ENCODE data around the gene PLEKHH3. TPM values are rescaled to one million over a fixed set of nuclear protein-coding genes. Genes with fewer than 3 reads are reported as not detected.

The PLEKHH3 gene
- total RNA-seq, 4 donors from 2014 or later: 38.7 to 58.4 (median 45.3) TPM

DNA sequence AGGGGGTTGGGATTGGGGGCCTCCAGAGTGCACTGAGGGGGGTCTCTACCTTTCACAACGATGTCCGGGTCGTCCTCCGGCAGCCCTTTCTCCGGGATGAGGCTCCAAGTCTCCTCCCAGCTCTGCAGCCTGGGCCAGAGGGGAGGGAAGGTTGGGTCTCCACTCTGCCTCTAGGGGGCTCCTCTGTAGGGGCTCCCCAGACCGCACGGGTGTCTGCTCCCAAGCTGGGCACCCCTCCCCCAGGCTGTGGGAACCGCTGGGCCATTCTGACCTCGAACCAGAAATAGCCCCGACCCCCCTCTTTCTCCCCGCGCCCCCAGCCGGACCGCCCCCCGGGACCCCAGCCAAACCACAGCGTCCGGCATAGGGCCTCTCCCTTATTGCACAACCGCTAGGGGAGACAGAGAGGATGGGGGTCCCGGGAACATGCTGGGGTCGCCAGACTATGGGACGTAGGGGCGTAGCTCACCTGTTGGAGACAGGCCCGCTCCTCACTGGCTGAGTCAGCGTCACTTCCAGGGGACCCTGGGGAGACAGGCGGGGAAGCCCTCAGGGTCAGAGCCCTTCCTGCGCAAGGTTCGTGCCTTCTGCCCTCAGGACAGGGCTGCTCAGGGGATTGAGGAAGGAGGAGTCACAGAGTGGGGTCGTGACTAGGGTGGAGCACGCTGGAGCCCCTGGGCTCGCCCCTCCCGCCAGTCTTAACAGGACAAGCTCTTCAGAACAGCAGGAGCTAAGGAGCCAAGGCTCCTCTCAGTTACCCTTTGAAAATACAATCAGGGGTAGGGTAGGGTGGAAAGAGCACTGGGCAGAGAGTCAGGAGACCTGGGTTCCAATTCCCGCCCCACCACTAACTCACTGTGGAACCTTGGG is 2.7 kb downstream of the PLEKHH3 start:
- Histone ChIP-seq H3K27ac (peak overlapping the region; percentile 96), H3K36me3 (peaks cover 36% of the 10 kb centered on the region), H3K4me1 (peaks cover 83% of the 10 kb centered on the region), H3K4me3 (peak overlapping the region; percentile 84), H3K9me3 (no peaks in the 10 kb centered on the region), H3K27me3 (no peaks in the 10 kb centered on the region)
- DNase-seq (ENCODE audit: low spot score in 2 of 2): peak in 1 of 2 donors; percentile 83
- 5% methylated on average over 10 of the region's 32 CpGs for WGBS
- TF ChIP-seq EP300 (IDR thresholded peaks at IDR 0.05) (no peak), POLR2A (IDR thresholded peaks at IDR 0.05) (no peak), POLR2AphosphoS5 (IDR thresholded peaks at IDR 0.05) (peak in 1 of 3 donors; percentile 24), CTCF (IDR thresholded peaks at IDR 0.05) (peak in 1 of 2 donors; percentile 33)

DNA sequence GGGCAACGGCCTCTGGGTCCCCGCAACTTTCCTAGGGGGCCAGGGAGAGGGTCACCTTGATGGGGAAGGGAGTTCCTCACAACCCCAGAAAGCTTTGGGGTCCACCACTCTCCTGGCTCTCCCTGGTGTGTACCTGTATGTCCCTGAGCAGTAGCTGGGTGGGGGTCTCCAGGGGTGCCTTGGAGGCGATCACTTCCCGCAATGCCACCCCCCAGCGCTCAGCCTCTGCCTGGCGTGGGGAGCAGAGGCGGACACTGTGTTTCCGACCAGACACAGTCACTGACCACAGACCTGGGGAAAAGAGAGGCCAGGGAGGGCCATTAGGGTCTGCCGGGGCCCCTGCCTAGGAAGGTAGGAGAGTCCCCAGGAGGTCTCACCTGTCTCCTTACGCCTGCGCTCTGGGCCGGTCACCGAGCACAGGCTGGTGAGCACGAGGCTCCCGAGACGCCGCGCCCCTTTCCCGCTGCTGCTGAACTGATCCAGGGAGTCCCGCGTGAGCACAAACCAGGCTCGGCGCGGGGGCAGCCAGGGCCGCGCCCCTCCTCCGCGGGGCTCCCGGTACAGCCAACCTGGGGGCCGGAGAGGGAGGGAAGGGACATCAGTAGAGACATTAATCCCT is 3.4 kb downstream of the PLEKHH3 start:
- no peaks in the 10 kb centered on the region for H3K9me3 ChIP-seq
- H3K4me1 ChIP-seq: peaks cover 83% of the 10 kb centered on the region
- H3K36me3 ChIP-seq: peaks cover 43% of the 10 kb centered on the region
- 49% methylated on average over 6 of the region's 30 CpGs for whole genome bisulfite sequencing
- TF ChIP-seq POLR2A (IDR thresholded peaks at IDR 0.05): no peak
- no peak for TF ChIP-seq POLR2AphosphoS5 (IDR thresholded peaks at IDR 0.05)
- no peak for TF ChIP-seq CTCF (IDR thresholded peaks at IDR 0.05)
- TF ChIP-seq EP300 (IDR thresholded peaks at IDR 0.05): no peak
- peak overlapping the region; percentile 84 for H3K4me3 ChIP-seq
- peak in 1 of 2 donors; percentile 71 for DNase-seq (ENCODE audit: low spot score in 2 of 2)
- no peaks in the 10 kb centered on the region for H3K27me3 ChIP-seq
- peak overlapping the region; percentile 96 for H3K27ac ChIP-seq

GRCh38 chr17:42672038-42672437 is 4.8 kb downstream of the PLEKHH3 start:
- no peaks in the 10 kb centered on the region for H3K9me3 ChIP-seq
- H3K27ac ChIP-seq: no peak overlapping the region
- H3K36me3 ChIP-seq: peaks cover 47% of the 10 kb centered on the region
- WGBS: 38% methylated on average over 20 of the region's 28 CpGs
- no peaks in the 10 kb centered on the region for H3K27me3 ChIP-seq
- no peak for TF ChIP-seq EP300 (IDR thresholded peaks at IDR 0.05)
- H3K4me3 ChIP-seq: no peak overlapping the region
- peaks cover 86% of the 10 kb centered on the region for H3K4me1 ChIP-seq
- DNase-seq (ENCODE audit: low spot score in 2 of 2): no peak

DNA sequence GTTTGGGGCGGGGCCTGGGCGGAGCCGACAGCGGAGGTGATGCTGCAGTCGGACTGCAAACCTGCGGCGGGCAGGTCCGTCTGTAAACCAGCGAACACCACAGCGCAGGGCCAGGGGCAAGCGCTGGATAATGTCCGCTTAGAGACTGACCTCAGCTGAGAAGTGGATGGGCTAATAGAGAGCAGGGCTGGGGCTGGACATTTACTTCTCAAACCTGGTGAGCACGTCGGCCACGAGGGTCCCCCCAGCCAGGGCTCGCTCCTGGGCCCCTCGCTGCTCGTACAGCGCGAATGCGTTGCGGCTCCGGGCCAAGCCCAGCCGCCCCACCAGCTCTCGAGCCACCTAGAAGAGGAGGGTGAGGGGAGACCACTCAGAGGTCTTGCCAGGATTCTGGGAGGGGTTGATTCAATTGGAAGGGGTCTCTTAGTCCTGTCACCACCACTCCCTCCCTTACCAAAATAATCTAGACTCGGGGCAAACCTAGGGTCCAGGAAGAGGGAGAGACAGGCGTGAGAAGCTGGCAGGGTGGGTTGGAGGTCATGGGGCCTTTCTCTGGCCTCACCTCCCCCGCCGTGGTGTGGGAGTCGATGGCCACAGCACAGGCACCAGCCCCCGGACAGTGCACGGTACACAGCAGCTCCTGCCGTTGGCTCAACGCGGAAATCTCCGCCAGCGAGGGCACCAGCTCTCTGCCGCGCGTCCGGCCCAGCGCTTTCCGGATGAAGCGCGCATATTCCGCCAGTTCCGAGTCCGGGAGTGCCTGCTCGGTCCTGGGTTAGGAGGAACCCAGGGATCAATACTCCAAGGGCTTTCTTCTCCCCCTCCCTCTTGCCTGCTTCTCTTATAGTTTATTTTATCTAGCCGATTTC is 5.8 kb downstream of the PLEKHH3 start:
- WGBS: 82% methylated on average over 44 of the region's 50 CpGs
- no peak for TF ChIP-seq EP300 (IDR thresholded peaks at IDR 0.05)
- TF ChIP-seq CTCF (IDR thresholded peaks at IDR 0.05): no peak
- TF ChIP-seq POLR2AphosphoS5 (IDR thresholded peaks at IDR 0.05): no peak
- TF ChIP-seq POLR2A (IDR thresholded peaks at IDR 0.05): no peak
- Histone ChIP-seq H3K36me3 (peaks cover 55% of the 10 kb centered on the region), H3K4me3 (no peak overlapping the region), H3K4me1 (peaks cover 93% of the 10 kb centered on the region), H3K9me3 (no peaks in the 10 kb centered on the region), H3K27me3 (no peaks in the 10 kb centered on the region), H3K27ac (no peak overlapping the region)
- DNase-seq (ENCODE audit: low spot score in 2 of 2): no peak

DNA sequence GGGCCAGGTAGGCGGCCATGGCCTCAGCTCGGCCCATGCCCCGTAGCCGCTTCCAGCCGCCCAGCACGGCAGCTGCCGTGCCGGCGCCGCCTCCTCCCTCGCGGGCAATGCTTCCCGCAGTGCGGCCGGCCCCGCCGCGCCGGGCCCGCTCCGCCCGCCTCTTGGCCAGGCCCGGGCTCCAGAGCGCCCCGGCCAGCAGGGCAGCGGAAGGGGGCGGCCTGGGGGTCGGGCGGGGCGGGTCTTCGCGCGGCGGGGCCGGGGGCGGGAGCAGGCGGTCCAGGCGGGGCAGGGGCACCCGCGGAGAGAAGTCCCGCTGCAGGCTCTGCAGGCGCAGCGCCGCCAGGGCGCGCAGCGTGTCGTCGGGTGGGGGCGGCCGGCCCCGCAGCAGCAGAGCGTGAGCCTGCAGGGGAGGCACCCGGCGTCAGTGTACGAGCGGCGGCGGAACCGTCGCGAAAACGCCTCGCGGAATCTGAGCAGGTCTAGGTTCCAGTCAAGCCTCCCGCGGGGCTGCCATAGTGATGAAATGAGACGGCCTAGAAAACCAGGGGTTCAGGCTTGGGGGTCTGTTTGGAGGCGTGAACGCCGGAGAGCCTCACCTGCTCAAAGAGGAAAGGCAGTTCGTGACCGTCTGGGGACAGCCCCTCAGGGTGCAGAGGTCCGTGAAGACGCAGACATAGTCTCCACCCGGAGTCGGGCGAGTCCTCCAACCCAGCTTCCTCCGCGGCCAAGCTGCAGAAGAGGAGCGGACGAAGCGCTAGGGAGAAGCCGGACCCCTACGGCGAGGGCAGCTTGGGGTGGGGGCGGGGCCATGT is 6.6 kb downstream of the PLEKHH3 start:
- DNase-seq (ENCODE audit: low spot score in 2 of 2): no peak
- Histone ChIP-seq H3K9me3 (no peaks in the 10 kb centered on the region), H3K4me3 (no peak overlapping the region), H3K4me1 (peaks cover 86% of the 10 kb centered on the region), H3K27ac (no peak overlapping the region), H3K36me3 (peaks cover 63% of the 10 kb centered on the region), H3K27me3 (no peaks in the 10 kb centered on the region)
- no peak for TF ChIP-seq POLR2A (IDR thresholded peaks at IDR 0.05)
- TF ChIP-seq CTCF (IDR thresholded peaks at IDR 0.05): no peak
- WGBS: 70% methylated on average over 55 of the region's 87 CpGs

Measured in suprapubic skin (tissue), 4 donors.